H1 (cell line): ENCODE results near the gene RPL26. TPM values are rescaled to one million over a fixed set of nuclear protein-coding genes. Genes with fewer than 3 reads are reported as not detected.

Experiments used
- CTCF ChIA-PET: fragments of 300-600 bp; sonication (Branson Sonifier 250); formaldehyde crosslinking; loops from one replicate; lab custom pipeline; 2021; ENCODE audit not compliant: partially characterized antibody; lab: Charles Lee
- POLR2A ChIA-PET: fragments of 300-600 bp; sonication (Branson Sonifier 250); formaldehyde crosslinking; loops from one replicate; lab custom pipeline; 2021; ENCODE audit warnings: inconsistent platforms; ENCODE audit not compliant: partially characterized antibody; lab: Charles Lee
- DNase-seq, 2 experiments: peaks; one replicate each; pipeline versions ENCODE4 v3.0.0 to v3.0.0-alpha.2; 2010 to 2022; ENCODE audit warnings: low spot score in 2 of 2, low read depth in 1 of 2, mixed read lengths in 1 of 2
- FAIRE-seq: peaks from 2 replicates; lab custom pipeline; 2011; peaks lifted over from hg19 to GRCh38; lab: Jason Lieb, UNC
- H2AFZ ChIP-seq: 2 replicates; pipeline ENCODE4 v1.8.1; 2012; ENCODE audit warnings: low read length, inconsistent platforms
- H2AK5ac ChIP-seq: 2 replicates; pipeline ENCODE4 v1.6.1; 2013; ENCODE audit warnings: low read depth, low read length
- H2BK120ac ChIP-seq: replicated peaks from 2 replicates; pipeline ENCODE3; 2013; ENCODE audit warnings: low read depth, low read length, inconsistent platforms
- H2BK12ac ChIP-seq: 2 replicates; pipeline ENCODE4 v1.6.1; 2013; ENCODE audit warnings: low read depth, low read length
- H2BK15ac ChIP-seq: 2 replicates; pipeline ENCODE4 v1.6.1; 2013; ENCODE audit warnings: low read length
- H2BK20ac ChIP-seq: 2 replicates; pipeline ENCODE4 v1.6.1; 2013; ENCODE audit warnings: low read length
- H2BK5ac ChIP-seq: 2 replicates; pipeline ENCODE4 v1.6.1; 2013; ENCODE audit warnings: low read depth, low read length
- H3K14ac ChIP-seq: 2 replicates; pipeline ENCODE4 v1.6.1; 2013; ENCODE audit warnings: inconsistent platforms; ENCODE audit not compliant: insufficient read length
- H3K18ac ChIP-seq: 2 replicates; pipeline ENCODE4 v1.6.1; 2013; ENCODE audit warnings: low read length; ENCODE audit errors: extremely low read depth
- H3K23ac ChIP-seq: 2 replicates; pipeline ENCODE4 v1.6.1; 2013; ENCODE audit warnings: inconsistent platforms; ENCODE audit not compliant: insufficient read length
- H3K23me2 ChIP-seq: 2 replicates; pipeline ENCODE4 v1.6.1; 2013; ENCODE audit warnings: low read depth, low read length
- H3K27ac ChIP-seq: 2 replicates; pipeline ENCODE4 v1.6.1; 2011; ENCODE audit warnings: low read depth, low read length, inconsistent platforms
- H3K27me3 ChIP-seq, 4 experiments: replicated peaks in 1 of 4; 1 replicate in 1 of 4; 2 replicates in 3 of 4; pipeline versions ENCODE4 v1.6.1 to v1.8.1; 2011 to 2013; ENCODE audit warnings: low read length in 3 of 4, mild to moderate bottlenecking in 3 of 4, inconsistent platforms in 2 of 4, mixed read lengths in 2 of 4, moderate library complexity in 1 of 4; ENCODE audit not compliant: control insufficient read depth in 3 of 4, insufficient read depth in 3 of 4; ENCODE audit errors: extremely low read depth in 1 of 4
- H3K36me3 ChIP-seq, 4 experiments: 2 replicates each; pipeline versions ENCODE4 v1.6.1 to v1.8.1; 2011 to 2013; ENCODE audit warnings: mild to moderate bottlenecking in 4 of 4, low read length in 3 of 4, moderate library complexity in 2 of 4, control low read depth in 1 of 4, inconsistent platforms in 1 of 4; ENCODE audit not compliant: insufficient read depth in 4 of 4, control insufficient read depth in 2 of 4
- H3K4ac ChIP-seq: replicated peaks from 2 replicates; pipeline ENCODE3; 2013; ENCODE audit warnings: low read length, low read depth, mixed read lengths, inconsistent platforms; ENCODE audit not compliant: insufficient read length
- H3K4me1 ChIP-seq, 4 experiments: replicated peaks in 1 of 4; 1 replicate in 1 of 4; 2 replicates in 3 of 4; pipeline versions ENCODE4 v1.6.1 to v1.8.1; 2011 to 2013; ENCODE audit warnings: low read length in 3 of 4, inconsistent platforms in 2 of 4, mixed read lengths in 1 of 4; ENCODE audit not compliant: insufficient read depth in 4 of 4, control insufficient read depth in 3 of 4
- H3K4me2 ChIP-seq, 2 experiments: 2 replicates each; pipeline versions ENCODE4 v1.6.1 to v1.8.1; 2011 to 2013; ENCODE audit warnings: low read depth in 2 of 2, low read length in 2 of 2, control low read depth in 1 of 2, inconsistent platforms in 1 of 2, mild to moderate bottlenecking in 1 of 2; ENCODE audit not compliant: insufficient read depth in 1 of 2
- H3K4me3 ChIP-seq, 4 experiments: fragments of 200-600, 300-600 bp in 1 of 4; sonication (generic), shearing (Covaris generic), sonication (Bioruptor Twin) in 1 of 4; 2 replicates each; pipeline versions ENCODE4 v1.5.1 to v1.8.1; 2011 to 2016; ENCODE audit warnings: low read length in 4 of 4, low read depth in 3 of 4, control low read depth in 2 of 4, inconsistent platforms in 2 of 4, mild to moderate bottlenecking in 2 of 4, mixed read lengths in 1 of 4, moderate library complexity in 1 of 4; ENCODE audit not compliant: insufficient read depth in 2 of 4; ENCODE audit errors: extremely low read depth in 1 of 4
- H3K56ac ChIP-seq: replicated peaks from 2 replicates; pipeline ENCODE3; 2013; ENCODE audit warnings: low read depth, mild to moderate bottlenecking, mixed read lengths, low read length, inconsistent platforms; ENCODE audit not compliant: insufficient read length
- H3K79me1 ChIP-seq: 2 replicates; pipeline ENCODE4 v1.6.1; 2013; ENCODE audit warnings: low read depth, low read length, control low read depth
- H3K79me2 ChIP-seq, 2 experiments: 2 replicates each; pipeline versions ENCODE4 v1.6.1 to v1.8.1; 2012 to 2013; ENCODE audit warnings: low read length in 2 of 2, mild to moderate bottlenecking in 2 of 2, inconsistent platforms in 1 of 2; ENCODE audit not compliant: insufficient read depth in 2 of 2, control insufficient read depth in 1 of 2
- H3K9ac ChIP-seq, 4 experiments: replicated peaks in 1 of 4; 1 replicate in 1 of 4; 2 replicates in 3 of 4; pipeline versions ENCODE4 v1.6.1 to v1.8.1; 2011 to 2013; ENCODE audit warnings: low read depth in 3 of 4, low read length in 3 of 4, control low read depth in 2 of 4, mild to moderate bottlenecking in 2 of 4, moderate library complexity in 2 of 4, inconsistent platforms in 1 of 4; ENCODE audit errors: extremely low read depth in 1 of 4
- H3K9me3 ChIP-seq, 2 experiments: 2 replicates each; pipeline versions ENCODE4 v1.6.1 to v1.8.1; 2012 to 2013; ENCODE audit warnings: mild to moderate bottlenecking in 2 of 2, moderate library complexity in 2 of 2, control low read depth in 1 of 2, inconsistent platforms in 1 of 2, low read depth in 1 of 2, low read length in 1 of 2, mixed read lengths in 1 of 2; ENCODE audit not compliant: insufficient read depth in 2 of 2
- H4K20me1 ChIP-seq, 2 experiments: replicated peaks in 1 of 2; 2 replicates each; pipeline versions ENCODE3 to v1.8.1; 2011 to 2013; ENCODE audit warnings: inconsistent platforms in 2 of 2, low read length in 2 of 2, mild to moderate bottlenecking in 1 of 2; ENCODE audit not compliant: insufficient read depth in 2 of 2, control insufficient read depth in 1 of 2
- H4K5ac ChIP-seq: 2 replicates; pipeline ENCODE4 v1.6.1; 2013; ENCODE audit warnings: low read length, low read depth, mixed read lengths, inconsistent platforms; ENCODE audit not compliant: insufficient read length
- H4K8ac ChIP-seq: 2 replicates; pipeline ENCODE4 v1.8.0; 2013; ENCODE audit warnings: mild to moderate bottlenecking, moderate library complexity, low read length, inconsistent platforms; ENCODE audit not compliant: insufficient read depth; ENCODE audit errors: extremely low read depth
- H4K91ac ChIP-seq: replicated peaks from 2 replicates; pipeline ENCODE3; 2013; ENCODE audit warnings: low read length, mixed read lengths, inconsistent platforms; ENCODE audit not compliant: insufficient read length
- ATF3 ChIP-seq: IDR thresholded peaks from 2 replicates; pipeline ENCODE4 v1.6.1; 2011; ENCODE audit warnings: low read depth, mild to moderate bottlenecking, low read length; ENCODE audit not compliant: insufficient read depth
- BCL11A ChIP-seq, 2 experiments: IDR thresholded peaks; one replicate each; pipeline ENCODE4 v1.6.1; 2011; ENCODE audit warnings: low read depth in 2 of 2, low read length in 2 of 2, mild to moderate bottlenecking in 2 of 2
- CHD2 ChIP-seq: IDR thresholded peaks from 2 replicates; pipeline ENCODE4 v1.6.1; 2012; ENCODE audit warnings: low read length, improper control_type of control experiment
- CTBP2 ChIP-seq: IDR thresholded peaks from 2 replicates; pipeline ENCODE4 v1.7.0; 2011; ENCODE audit warnings: borderline replicate concordance, mild to moderate bottlenecking, moderate library complexity, mixed read lengths, low read length; ENCODE audit not compliant: insufficient read depth, insufficient read length
- EGR1 ChIP-seq: IDR thresholded peaks from 2 replicates; pipeline ENCODE4 v1.6.1; 2011; ENCODE audit warnings: low read depth, low read length, borderline replicate concordance
- GABPA ChIP-seq: IDR thresholded peaks from 2 replicates; pipeline ENCODE4 v1.6.1; 2011; ENCODE audit warnings: mild to moderate bottlenecking, low read length, moderate library complexity, borderline replicate concordance; ENCODE audit not compliant: insufficient read depth
- RBBP5 ChIP-seq: IDR thresholded peaks from 2 replicates; pipeline ENCODE4 v1.7.1; 2012; ENCODE audit warnings: low read depth, mild to moderate bottlenecking, inconsistent platforms, low read length, moderate library complexity, borderline replicate concordance
- SP1 ChIP-seq: IDR thresholded peaks from 2 replicates; pipeline ENCODE4 v1.6.1; 2011; ENCODE audit warnings: low read depth, low read length
- SUZ12 ChIP-seq: fragments of 200-600 bp; sonication (generic); IDR thresholded peaks from 2 replicates; pipeline ENCODE4 v1.6.1; 2012; ENCODE audit warnings: mild to moderate bottlenecking, inconsistent platforms, low read length, moderate library complexity, mixed read lengths
- TAF1 ChIP-seq: IDR thresholded peaks from 2 replicates; pipeline ENCODE4 v1.6.1; 2011; ENCODE audit warnings: mild to moderate bottlenecking, low read depth, low read length
- TAF7 ChIP-seq: optimal IDR thresholded peaks from 2 replicates; pipeline ENCODE3; 2011; ENCODE audit warnings: low read depth, mild to moderate bottlenecking, inconsistent platforms, low read length, moderate library complexity, borderline replicate concordance
- TEAD4 ChIP-seq: IDR thresholded peaks from 2 replicates; pipeline ENCODE4 v1.6.1; 2012; ENCODE audit warnings: low read depth, low read length, inconsistent platforms, mixed read lengths
- YY1 ChIP-seq: IDR thresholded peaks from 2 replicates; pipeline ENCODE4 v1.6.1; 2011; ENCODE audit warnings: low read depth, mild to moderate bottlenecking, low read length
- ZNF274 ChIP-seq: IDR thresholded peaks from 2 replicates; pipeline ENCODE4 v1.7.0; 2012; ENCODE audit warnings: low read length, borderline replicate concordance; ENCODE audit errors: extremely low read depth
- WGBS, 2 experiments: shearing (Covaris generic) in 1 of 2; methylation state at CpG; one replicate each; pipeline versions ENCODE4 v1.1.6 to v1.1.7; 2013 to 2015; ENCODE audit warnings: low lambda C conversion rate in 2 of 2, mixed read lengths in 2 of 2, inconsistent platforms in 1 of 2, low coverage in 1 of 2, missing lambda C conversion rate in 1 of 2; ENCODE audit not compliant: insufficient replicate concordance in 2 of 2, insufficient coverage in 1 of 2, insufficient read length in 1 of 2; ENCODE audit errors: extremely low coverage in 1 of 2, missing lambda C conversion rate in 1 of 2; 5-methylcytosine and 5-hydroxymethylcytosine counted together
- polyA plus RNA-seq, 7 experiments: library from polyadenylated mRNA; depleted of rRNA in 3 of 7; stranded (reverse) in 5 of 7; unstranded in 2 of 7; fragments of >200 nt in 5 of 7; fragments of 200-250 nt in 2 of 7; gene quantifications; 1 replicate in 5 of 7; 2 replicates in 1 of 7; 4 replicates in 1 of 7; pipeline versions ENCODE4 v1.2.1 to v1.2.3, GENCODE V29; 2011 to 2013; ENCODE audit warnings: missing spikeins in 2 of 7, mixed read lengths in 2 of 7
- total RNA-seq: library from RNA; stranded (reverse); fragmentation: NEBNext Ultra II Directional; extraction: Animal tissue kit (Norgen Biotek cat#: 25700); gene quantifications from 2 replicates; pipeline ENCODE4 v1.2.1, GENCODE V29; 2021

RPL26 gene
- total and polyA plus RNA-seq, 2 of the 8 experiments (the other 6 are each of a cell fraction or from before 2014, with no cell fraction given), result 1,963 to 2,554 TPM

DNA sequence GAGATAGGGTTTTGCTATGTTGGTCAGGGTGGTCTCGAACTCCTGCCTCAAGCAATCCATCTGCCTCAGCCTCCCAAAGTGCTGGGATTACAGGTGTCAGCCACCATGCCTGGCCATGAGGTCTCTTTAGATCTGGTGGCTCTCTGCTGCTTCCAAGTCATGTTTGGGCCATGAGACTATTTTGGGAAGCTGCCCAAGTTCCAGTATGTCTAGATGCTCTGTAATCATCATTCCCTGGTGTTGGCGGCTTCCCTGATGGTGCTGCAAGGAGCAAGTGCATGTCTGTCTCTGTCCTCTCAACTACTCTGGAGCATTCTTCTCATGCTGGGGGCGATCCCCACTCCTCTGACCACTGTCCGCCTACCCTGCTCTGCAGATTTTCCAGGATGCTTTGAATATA is 49.7 kb downstream of the RPL26 start:
- H3K23me2 ChIP-seq, result no peaks in the 10 kb centered on the region
- no peak overlapping the region for H3K27ac ChIP-seq
- no peak overlapping the region for H3K4me3 ChIP-seq
- H2BK20ac ChIP-seq, result no peak overlapping the region
- H3K9me3 ChIP-seq, result no peaks in the 10 kb centered on the region
- H2AFZ ChIP-seq, result no peak overlapping the region
- FAIRE-seq, result no peak
- no peak overlapping the region for H3K14ac ChIP-seq
- no peak for DNase-seq
- H2BK15ac ChIP-seq, result no peak overlapping the region
- ChIA-PET POLR2A (interaction anchor here (1.3 to 1.7 kb wide), 2 partner anchors 8 to 17 kb away, joined by 4 to 5 read pairs; no protein-coding TSS in a partner anchor), CTCF (interaction anchor here (1.4 kb wide), 1 partner anchor 28 kb away, joined by 3 read pairs; no protein-coding TSS in a partner anchor)
- no peak overlapping the region for H3K4ac ChIP-seq
- H2AK5ac ChIP-seq, result no peak overlapping the region
- H4K8ac ChIP-seq, result no peak overlapping the region; the same call in 1 of the 2 replicates
- no peaks in the 10 kb centered on the region for H3K79me2 ChIP-seq
- no peak overlapping the region for H4K5ac ChIP-seq
- no peaks in the 10 kb centered on the region for H4K20me1 ChIP-seq
- 0 out of 7 replicates have a peak, but pooled peaks cover 0 to under 1% (median 0%) of the 10 kb centered on the region in 4 experiments for H3K27me3 ChIP-seq
- H4K91ac ChIP-seq, result no peak overlapping the region
- H3K4me2 ChIP-seq, result no peak overlapping the region
- H3K23ac ChIP-seq, result no peak overlapping the region
- H2BK120ac ChIP-seq, result no peak overlapping the region
- H2BK12ac ChIP-seq, result no peak overlapping the region
- H3K18ac ChIP-seq, result no peak overlapping the region
- H3K9ac ChIP-seq, result no peak overlapping the region
- no peaks in the 10 kb centered on the region for H3K36me3 ChIP-seq
- H3K4me1 ChIP-seq, result peaks cover 0 to 7% (median 1%) of the 10 kb centered on the region in 4 experiments; a peak in 5 of 7 replicates
- no peaks in the 10 kb centered on the region for H3K79me1 ChIP-seq
- no peak overlapping the region for H2BK5ac ChIP-seq
- H3K56ac ChIP-seq, result no peak overlapping the region
- WGBS, 2 experiments, result 92% methylated on average over 4 of the region's 4 CpGs; no CpG with 5 or more reads in 1 of the 2 experiments
- TF ChIP-seq TAF7, result no peak
- no peak for TF ChIP-seq ATF3
- TF ChIP-seq RBBP5, result no peak
- TF ChIP-seq ZNF274, result no peak
- no peak for TF ChIP-seq BCL11A (IDR thresholded peaks at IDR 0.05; ENCODE audit: low read depth in 2 of 2, low read length in 2 of 2)
- no peak for TF ChIP-seq CTBP2
- no peak for TF ChIP-seq CHD2
- no peak for TF ChIP-seq YY1
- TF ChIP-seq TEAD4, result no peak
- no peak for TF ChIP-seq SUZ12
- no peak for TF ChIP-seq EGR1
- no peak for TF ChIP-seq TAF1
- no peak for TF ChIP-seq GABPA
- TF ChIP-seq SP1, result no peak
